T-helper 9 cell (primary cell): ENCODE results near the gene SLC39A2.
"Not testable (repeated sequence)": the region's sequence is repeated elsewhere in the genome, so short reads cannot be mapped to it uniquely, and the experiment has no call there.

Experiments used
- DNase-seq: peaks from one replicate; pipeline ENCODE4 v3.0.0-alpha.2; 2020

Gene SLC39A2

DNA sequence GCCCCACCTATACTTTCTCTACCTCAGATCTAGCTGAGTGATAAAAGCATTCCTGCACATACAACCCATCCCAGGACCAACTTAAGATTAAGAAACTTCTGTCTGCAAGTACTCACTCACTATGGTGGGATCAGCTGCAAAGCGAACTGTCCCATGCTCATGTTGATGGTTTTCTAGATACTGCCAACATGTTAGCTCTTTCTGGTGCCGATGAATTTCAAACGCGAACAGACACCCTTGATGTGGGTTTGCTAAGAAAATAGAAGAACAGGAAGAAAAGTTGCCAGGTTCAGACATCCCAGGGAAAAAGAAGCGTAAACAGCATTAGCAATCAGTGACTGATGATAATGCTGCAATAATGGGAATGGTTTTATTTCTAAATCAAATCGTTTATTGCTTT is 1.5 kb upstream of the SLC39A2 start:
- no peak for DNase-seq

DNA sequence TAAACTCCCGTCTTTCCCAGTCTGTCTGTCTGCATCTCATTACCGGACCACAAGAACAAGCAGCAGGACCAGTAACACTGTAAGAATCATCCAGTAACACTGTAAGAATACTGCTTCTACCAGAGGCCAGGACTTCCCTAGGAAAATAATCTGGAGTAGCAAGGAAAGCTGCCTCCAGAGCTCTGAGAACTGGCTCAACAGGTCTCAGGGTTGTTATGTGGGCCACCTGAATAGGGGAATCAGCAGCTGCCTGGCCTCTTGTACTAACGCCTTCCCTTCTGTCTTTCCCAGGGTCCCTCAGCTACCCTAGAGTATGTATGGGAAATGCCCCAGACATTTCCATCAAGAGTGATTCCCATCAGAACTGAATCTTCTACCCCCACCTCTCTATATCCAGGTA is 954 bp upstream of the SLC39A2 start:
- no peak for DNase-seq

DNA sequence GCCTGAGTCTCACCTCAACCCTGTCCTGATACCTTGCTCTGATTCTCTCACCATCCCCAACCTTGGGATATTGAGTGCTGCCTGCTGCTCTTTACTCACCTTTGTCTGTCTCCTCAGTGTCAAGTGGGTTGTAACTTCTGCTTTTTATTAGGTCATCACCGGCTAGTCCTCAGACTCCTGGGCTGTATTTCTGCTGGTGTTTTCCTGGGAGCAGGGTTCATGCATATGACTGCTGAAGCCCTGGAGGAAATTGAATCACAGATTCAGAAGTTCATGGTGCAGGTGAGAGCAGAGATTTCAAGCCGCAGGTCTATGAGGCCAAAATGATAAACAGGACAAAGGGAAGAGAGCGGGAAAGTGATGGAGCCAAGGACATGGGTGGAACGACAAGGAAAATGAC is 498 bp downstream of the SLC39A2 start:
- no peak for DNase-seq

DNA sequence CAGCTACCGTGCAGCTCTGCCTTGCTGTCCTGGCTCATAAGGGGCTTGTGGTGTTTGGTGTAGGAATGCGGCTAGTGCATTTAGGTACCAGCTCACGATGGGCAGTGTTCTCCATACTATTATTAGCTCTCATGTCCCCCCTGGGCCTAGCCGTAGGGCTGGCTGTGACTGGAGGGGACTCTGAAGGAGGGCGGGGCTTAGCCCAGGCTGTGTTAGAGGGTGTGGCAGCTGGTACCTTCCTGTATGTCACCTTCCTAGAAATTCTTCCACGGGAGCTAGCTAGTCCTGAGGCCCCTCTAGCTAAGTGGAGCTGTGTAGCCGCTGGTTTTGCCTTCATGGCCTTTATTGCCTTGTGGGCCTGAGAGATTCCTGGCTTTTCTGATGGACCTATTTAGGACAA is 2.1 kb downstream of the SLC39A2 start:
- no peak for DNase-seq

DNA sequence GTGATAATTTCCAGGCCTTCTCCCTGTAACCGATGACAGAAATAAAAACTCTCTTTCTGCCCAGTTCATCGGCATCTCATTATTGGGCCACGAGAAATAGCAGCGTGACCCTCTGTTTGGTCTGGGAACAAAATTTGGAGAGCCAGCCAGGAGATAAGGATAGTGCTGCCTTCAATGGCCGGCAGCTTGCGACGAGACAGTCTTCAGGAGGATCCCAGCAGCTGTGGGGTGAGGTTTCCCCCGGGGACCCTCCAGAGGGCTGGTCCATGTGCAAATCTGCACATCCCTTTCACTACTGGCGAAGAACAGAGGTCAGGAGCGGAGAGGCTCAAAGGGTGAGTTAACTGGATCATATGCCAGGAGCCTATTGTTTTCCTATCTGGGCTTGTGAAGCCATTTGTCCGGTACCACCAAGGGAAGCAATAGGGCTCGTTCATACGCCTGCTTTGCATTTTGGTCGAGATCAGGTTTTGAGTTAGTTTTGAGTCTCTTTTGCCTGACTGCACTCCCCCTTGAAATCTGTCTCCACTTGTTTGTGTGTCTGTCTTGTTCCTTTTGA is 4.8 kb downstream of the SLC39A2 start:
- DNase-seq: no peak

DNA sequence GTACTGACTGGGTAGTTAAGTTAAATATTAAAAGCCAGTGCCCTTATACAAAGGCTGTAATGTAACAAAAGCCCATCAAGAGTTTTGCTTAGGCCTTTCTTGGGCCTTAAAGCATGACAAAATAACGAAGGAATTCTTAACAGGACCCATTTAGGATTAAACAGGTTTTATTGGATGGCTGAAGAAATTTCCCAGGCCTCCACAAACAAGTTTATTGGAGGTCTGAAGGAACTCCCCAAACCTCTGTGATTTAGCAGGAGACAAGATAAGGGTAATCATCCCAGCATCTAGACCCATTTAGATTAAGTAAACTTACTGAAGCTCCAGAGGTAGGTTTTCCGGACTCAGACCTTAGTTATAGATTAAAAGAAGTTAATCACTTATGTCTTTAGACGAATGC is 10.6 kb downstream of the SLC39A2 start:
- not testable (repeated sequence) for DNase-seq

DNA sequence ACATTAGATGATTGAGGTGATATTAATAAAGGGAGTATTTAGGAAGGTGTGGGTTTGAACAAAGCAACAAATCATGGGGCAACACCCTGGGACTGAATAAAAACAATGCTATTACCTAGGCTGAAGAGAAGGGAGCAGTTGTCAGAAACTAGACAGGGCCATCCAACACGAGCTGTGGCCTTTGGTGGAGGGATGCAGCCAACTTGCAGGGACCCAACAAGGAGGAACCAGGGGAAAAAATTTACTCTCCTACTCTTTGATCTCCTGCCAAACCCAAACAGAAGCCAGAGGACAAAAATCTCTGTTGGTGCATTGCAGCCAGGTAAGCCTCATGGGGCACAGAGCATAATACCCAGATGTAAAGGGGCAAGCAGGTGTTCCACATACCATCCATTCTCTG is 12.0 kb downstream of the SLC39A2 start:
- DNase-seq: no peak

DNA sequence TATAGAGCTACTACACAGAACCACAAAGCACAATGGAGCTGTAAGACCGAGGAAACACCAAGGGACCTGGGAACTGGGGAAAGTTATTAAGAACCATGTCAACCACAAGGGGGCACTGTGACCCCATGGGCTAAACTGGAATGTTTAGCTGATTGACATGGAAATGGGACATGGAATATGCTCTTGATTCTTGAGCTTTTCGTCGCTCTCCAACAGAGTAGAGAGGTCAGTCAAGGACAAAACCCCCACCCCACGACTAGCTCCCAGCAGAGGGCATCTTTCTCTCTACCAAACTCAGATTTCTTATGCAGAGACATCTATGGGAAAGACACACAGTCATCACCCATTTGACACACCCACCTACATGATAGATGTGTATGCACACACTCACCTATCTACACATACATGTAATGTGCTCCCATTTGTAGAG is 15.7 kb downstream of the SLC39A2 start:
- peak; percentile 87 for DNase-seq

DNA sequence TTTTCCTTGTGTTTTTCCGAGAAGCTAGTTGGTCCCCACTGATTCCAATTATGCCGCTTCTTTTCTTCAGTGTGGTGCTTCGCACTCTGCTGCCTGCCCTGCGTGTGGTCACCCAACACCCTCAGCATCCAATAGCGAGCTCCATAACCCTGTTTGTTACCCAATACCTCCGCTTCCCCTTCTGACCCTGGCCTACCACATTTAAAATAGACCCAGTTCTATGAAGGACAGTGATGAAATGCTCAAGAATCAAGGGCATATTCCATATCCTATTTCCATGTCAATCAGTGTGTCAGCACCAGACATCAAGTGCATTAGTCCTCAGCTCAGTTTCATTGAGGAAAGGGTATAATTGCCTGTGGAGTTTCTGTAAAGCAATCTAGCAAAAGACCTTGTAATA is 16.2 kb downstream of the SLC39A2 start:
- DNase-seq: no peak

DNA sequence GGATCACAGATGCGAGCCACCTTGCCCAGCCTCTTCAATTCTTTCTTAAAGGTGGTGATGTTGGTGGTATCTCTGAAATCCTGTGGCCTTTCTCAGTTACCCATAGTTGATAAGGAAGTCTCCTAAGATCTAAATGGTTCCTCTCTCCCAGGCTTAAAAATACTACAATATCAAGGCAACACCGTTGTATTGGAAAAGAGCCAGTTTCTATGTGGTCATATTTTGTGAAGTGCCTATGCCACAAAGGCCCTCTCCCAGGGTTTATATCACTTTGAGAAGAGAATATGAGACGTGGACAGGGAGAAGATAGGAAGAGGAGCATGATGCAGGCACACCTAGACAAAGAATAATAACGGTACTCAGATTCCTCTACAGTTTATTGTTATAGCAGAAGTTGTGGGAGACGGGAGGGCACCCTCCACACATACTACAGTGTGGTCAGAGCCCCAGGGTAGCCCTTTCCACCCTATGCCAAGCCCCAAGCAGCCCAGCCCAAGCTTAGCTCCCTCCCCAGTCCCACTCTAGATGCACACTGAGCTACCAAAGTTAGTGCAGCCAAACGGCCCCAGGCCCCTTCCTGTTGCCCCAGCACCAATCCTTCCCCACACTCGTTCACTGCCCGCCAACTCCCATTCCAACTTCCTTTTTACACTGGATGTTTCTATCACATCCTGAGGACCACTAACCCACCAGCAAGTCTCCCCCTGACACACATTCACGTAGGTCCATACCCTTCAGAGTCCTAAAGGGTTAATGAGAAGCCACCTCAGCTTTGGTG is 17.5 kb downstream of the SLC39A2 start:
- DNase-seq: no peak

DNA sequence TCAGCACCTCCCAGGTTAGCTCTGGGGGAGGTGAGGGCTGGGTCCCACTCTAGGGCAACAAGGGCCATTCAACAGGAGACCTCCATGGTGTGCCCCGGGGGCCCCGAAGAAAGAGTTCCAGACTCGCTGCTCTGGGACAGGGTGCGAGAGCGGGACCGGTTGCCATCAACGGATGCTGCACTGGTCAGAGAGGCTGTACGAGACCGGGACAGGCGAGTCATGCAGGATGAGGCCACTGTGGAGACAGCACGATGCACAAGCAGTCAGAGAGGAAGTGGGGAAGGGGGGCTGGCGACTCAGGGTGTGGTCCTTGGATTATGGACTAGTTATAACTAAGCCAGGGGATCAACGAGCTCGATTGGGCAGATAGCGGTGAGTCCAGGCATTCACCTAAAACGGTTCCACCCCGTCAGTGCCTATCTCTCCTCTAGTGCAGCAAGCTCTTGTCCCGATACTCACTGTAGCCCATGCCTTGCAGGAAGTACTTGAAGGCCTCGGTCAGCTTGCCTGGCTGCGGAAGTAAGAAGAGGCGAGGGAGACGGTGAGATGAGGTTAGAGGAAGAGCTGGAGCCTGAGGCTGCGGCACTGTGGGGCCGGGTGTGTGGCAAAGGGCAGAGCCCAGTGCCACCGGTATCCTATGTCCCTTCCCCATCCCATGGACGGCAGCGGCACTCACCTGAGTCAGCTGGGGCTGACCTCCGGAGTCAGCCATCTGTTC is 18.6 kb downstream of the SLC39A2 start:
- no peak for DNase-seq

DNA sequence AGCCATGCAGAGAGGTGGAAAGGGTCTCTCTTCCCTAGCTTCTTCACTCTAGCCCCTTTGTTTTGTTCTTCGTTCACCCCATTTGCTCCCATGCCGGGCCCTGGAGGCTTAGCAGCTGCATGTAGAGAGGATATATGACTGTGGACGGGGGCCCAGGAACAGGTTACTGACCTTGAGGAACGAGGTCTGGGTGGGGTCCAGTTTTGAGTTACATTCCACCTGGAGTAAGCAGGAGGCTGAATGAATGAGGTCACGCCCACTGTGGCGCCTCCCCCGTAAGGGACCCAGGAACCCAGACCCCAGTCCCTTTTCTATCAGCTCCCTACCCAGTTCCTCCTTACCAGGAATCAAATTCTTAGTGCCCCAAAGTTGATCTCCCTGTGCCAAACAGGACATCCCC is 19.2 kb downstream of the SLC39A2 start:
- no peak for DNase-seq

DNA sequence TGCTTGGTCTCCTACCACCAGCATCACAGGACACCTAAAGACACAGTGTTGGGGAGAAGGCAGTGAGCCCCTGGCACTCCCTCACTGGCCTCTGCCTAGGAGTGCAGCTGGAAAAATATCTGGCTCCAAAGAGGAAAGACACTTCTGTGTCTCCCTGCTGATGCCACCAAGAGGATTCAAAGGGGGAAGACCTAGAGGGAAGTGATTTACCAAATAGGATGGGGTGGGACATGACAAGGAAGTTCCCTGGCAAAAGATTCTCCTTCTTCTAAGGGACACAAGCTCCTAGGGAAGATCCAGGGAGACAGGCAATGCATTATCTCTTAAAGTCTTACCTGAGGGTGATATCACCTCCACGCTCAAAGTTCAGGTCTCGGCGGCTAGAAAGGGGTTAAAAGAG is 19.7 kb downstream of the SLC39A2 start:
- no peak for DNase-seq

DNA sequence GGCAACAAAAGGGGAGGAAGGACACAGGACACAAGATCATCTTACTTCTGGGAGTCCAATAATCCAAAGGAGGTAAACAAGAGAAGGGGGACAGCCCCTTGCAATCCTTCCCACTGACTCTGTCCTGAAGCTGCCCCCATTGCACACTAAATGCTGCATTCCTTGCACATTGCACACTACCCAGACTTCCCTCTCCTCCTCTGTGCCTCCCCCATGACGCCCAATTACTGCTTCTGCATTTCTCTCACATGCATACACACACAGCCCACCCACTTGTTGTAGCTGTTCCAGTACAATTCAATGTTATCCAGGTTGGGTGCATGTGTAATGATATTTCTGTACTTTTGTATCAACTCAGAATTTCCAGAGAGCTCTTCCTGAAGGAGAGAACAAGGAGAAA is 20.3 kb downstream of the SLC39A2 start:
- DNase-seq: no peak

DNA sequence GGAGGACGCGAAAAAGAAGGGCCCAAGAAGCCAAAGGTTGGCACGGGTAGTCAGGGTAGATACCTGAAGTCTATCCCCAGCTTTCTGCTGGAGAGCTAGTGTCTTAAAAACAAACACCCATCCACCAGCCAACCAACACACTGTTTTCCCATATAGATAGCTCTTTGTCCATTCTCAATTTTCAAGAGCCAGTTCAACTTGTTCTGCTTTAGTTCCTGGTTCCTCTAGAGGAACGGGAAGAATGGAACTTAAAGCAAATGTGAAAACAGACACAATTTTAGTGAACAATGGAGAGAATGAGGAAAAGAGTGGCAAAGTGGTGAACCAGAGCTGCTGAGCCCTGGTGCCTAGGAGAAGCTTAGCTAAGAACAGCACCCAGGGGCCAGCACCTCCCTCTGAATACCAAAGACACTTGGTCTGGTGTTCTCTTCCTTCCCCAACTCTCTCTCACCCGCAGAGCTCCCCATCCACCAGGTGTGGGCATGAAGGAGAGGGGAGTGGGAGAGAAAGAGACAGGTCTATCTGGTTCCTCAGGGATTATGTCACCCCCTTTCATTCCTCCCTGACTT is 22.0 kb downstream of the SLC39A2 start:
- DNase-seq: no peak

DNA sequence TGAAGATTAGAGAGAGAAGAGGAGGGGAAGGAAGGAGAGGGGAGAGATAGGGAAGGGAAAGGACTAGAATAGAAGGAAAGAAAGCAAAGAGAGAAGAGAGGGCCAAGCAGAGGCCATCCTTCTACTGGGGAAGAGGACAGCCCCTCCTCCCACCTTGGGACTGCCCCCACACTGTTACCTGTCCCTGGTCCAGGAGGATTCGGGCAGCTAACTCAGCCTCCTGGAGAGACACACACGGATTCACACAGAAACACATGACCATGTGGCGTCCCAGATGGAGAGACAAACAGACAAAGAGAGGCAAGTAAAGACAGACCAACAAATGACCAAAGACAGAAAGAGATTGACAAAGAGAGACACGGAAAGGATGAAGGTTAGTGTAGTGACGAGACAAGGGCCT is 23.6 kb downstream of the SLC39A2 start:
- DNase-seq: no peak

DNA sequence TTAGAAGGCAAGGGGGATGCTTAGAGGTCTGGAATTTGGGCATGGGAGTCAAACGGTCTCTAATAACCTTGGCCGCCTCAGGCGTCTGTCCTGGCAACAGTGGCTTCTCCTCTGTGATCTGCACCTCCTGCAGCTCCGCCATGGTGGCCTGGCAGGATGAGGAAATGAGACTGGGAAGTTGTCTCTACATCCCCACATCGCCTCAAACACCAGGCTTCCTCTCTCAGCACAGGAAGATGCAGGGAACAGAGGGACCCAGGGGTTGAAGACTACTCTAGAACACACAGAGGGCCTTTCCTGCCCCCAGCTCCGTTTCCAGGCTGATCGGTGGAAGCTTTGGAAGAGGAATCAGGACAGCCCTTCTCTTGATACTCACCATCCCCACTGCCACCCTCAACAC is 24.1 kb downstream of the SLC39A2 start:
- no peak for DNase-seq

DNA sequence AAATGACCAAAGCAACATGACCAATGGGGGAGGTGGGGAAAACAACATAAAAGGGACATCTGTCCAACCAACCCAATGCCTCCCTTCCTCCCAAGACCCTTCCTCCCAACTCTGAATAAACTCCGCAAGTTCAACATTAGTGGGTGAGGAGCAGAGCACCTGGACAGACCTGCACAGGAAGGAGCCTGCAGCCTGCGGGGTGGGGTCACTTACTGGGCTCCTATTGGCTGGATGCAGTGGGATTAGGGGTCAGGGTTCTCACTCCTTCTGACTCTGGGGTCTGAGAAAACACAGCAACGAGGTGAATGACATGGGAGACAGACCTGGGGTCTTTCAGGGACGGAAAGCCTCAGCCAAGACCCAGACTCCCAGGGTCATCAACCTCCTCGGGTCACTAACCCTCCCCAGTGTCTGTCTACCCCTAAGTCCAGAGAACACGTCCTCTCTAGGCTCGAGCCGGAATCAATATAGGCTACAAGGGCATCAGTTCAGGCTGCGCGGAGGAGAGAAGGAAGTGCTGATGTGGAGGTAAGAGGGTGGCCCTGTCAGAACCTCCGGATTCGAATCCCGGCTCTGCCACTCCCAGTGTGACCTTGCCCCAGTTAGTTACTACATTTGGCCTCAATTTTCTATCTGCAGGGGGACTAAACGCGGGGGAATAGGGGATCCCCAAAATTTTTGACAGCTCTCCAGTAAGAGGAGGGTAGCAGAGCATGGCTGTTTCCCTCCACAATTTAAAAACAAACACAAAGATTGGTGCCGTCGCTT is 24.9 kb downstream of the SLC39A2 start:
- peak; percentile 21 for DNase-seq

DNA sequence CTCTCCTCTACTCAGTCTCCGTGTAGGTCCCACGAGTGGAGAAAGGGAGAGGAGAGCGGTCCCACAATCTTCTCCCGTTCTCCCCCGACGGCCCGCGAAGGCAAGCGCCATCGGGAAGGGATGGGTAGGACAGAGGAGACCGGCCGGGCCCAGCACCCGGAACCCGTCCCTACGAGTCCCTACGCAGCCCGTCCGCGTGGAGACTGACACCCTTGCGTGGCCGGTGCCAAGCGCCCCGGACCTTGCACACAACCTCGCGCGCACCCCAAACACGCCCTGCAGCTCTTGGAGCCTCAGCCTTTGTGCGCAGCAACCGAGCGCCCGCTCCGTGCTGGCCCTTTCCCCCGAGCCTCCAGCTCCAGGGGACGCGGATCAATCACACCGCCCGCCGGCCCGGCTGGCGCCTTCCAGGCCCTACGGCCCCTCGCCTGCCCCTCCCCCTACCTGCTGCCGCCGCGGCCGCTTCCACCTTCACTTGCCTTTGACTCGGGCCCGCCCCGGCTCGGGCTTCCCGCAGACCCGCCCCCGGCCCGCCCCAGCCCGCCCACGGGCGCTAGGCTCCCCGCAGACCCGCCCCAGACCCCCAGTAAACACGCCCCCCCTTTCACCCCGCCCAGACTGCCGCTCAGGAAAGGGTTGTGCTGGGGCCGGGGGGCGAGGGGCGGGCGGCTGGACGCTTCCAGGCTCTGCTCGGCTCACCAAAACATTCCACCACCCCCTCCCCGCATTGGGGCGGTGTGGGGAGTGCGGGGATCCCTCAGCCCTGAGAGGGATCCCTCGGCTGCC is 25.7 kb downstream of the SLC39A2 start, which contains the start of gene NDRG2:
Gene NDRG2, minus strand, starts transcription at position 477 of the 786 bp plus-strand sequence. CDS start 1,746 bp downstream, outside the sequence.
- peak; percentile 80 for DNase-seq

DNA sequence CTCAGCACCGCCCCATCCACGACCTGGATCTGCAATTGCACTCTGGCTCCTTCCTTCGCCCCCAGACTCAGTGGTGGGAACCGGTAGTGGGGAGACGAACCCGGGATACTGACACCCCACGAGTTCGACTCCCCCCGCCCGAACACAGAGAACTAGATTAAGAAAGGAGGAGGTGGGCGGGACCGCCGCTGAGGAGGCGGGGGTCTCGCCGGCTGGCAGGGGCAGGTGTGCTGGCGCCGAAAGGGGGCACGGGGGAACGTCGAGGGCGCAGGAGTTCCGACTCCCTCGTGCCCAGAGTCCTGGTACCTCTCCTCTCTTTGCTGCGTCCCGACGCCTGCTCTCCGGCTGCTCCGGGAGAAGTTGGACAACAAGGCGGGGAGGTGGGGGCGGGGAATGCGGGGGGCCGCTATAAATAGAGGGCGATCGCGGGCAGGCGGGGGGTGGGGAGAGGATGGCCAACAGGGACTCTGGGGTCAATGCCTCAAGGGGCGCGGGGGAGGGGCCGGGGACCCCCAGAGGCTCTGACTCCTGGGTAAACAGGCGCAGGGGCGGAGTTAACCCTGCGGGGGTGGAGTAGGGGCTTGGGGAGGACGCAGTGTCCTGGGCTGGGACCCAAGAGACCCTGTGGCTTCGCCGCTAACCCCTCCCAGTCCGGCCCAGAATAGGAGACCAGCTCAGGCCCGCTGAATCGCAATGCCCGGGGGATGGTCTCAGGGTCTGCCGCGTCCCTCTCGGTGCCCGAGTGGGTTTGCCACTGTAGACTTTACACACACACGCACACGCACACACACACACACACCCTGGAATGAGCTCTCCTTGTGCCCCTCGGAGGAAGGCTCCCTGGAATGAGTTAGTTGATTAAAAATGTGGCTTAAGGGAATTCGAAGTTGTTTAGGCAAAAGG is 26.5 kb downstream of the SLC39A2 start:
- DNase-seq: no peak
